HG03280 (cell line): ENCODE measurements around the gene ZBTB18.
A peak's percentile ranks its signal among the peaks of the same experiment; 100 is the strongest.
"Not testable (repeated sequence)": the region's sequence is repeated elsewhere in the genome, so short reads cannot be mapped to it uniquely, and the experiment has no call there.

ENCODE experiments used
- ATAC-seq: cut with Tn5 transposase; IDR thresholded peaks from one replicate; pipeline ENCODE4 v1.9.1; 2021; ENCODE audit warnings: mild to moderate bottlenecking, moderate library complexity; ENCODE audit not compliant: unreplicated experiment

ZBTB18 gene

GRCh38 chr1:244041466-244042120 is 9.5 kb upstream of the ZBTB18 start:
- no peak for ATAC-seq

GRCh38 chr1:244042293-244042692 is 8.8 kb upstream of the ZBTB18 start:
- ATAC-seq, result no peak

- no peak for ATAC-seq
Measured at GRCh38 chr1:244044423-244044822, 6.7 kb upstream of the ZBTB18 start.

GRCh38 chr1:244046254-244046653 is 4.8 kb upstream of the ZBTB18 start:
- ATAC-seq, result not testable (repeated sequence)

GRCh38 chr1:244046907-244047611 is 4.0 kb upstream of the ZBTB18 start:
- ATAC-seq, result no peak

GRCh38 chr1:244047621-244048255 is 3.3 kb upstream of the ZBTB18 start:
- ATAC-seq, result peak; percentile 31

- peak; percentile 82 for ATAC-seq
Measured at GRCh38 chr1:244048256-244049161, 2.6 kb upstream of the ZBTB18 start.

- ATAC-seq, result no peak
Measured at GRCh38 chr1:244049162-244050013, 1.7 kb upstream of the ZBTB18 start.

GRCh38 chr1:244050014-244050834 is 859 bp upstream of the ZBTB18 start:
- no peak for ATAC-seq

GRCh38 chr1:244052016-244052727 is 1.1 kb downstream of the ZBTB18 start:
- no peak for ATAC-seq

- no peak for ATAC-seq
Measured at GRCh38 chr1:244052728-244053312, 1.7 kb downstream of the ZBTB18 start.

GRCh38 chr1:244053831-244054230 is 2.7 kb downstream of the ZBTB18 start:
- ATAC-seq, result no peak

GRCh38 chr1:244054247-244054923 is 3.3 kb downstream of the ZBTB18 start:
- ATAC-seq, result no peak

GRCh38 chr1:244054924-244055263 is 3.8 kb downstream of the ZBTB18 start:
- ATAC-seq, result no peak

GRCh38 chr1:244056577-244056976 is 5.5 kb downstream of the ZBTB18 start:
- ATAC-seq, result no peak

- ATAC-seq, result no peak
Measured at GRCh38 chr1:244057474-244058385, 6.6 kb downstream of the ZBTB18 start.

- ATAC-seq, result no peak
Measured at GRCh38 chr1:244060117-244060516, 9.0 kb downstream of the ZBTB18 start.
